ENCODE results near the gene HCFC1.

Gene HCFC1

DNA sequence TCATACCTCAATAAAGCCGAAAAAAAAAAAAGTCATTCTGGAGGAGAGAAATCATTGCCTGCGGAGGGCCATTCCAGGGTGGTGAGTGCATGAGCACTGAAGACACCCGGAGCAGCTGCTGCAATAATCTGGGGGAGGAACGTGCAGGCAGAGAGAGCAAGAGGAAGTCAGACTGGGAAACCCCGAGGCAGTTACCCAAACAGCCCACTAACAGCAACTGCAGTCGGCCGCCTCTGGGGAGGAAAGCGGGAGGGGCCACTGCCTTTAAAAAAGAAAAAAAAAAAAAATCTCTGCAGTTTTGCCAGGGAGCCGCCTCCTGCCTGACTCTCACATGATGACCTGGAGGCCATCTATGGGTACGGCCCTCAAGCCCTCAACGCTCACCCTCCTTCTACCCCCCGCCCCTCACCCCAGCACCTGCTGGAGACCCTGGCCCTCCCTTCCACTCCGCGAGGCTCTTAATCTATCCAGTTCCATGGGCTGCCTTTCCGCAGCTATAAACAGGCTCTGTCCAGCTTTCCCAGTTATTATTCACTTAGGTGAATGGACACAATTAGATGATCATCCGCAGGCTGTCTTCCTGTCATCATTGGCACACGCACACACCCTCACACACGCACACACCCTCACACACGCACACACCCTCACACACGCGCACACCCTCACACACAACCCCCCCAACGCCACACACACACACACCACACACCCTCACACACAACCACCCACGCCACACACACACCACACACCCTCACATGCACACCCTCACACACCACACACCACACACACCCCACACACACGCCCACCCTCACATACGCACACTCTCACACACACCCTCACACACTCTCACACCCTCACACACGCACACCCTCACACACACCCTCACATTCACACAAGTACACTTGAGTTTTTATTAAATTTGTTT is 70.5 kb downstream of the HCFC1 start:
- DNase-seq = peak; percentile 52 to 62

DNA sequence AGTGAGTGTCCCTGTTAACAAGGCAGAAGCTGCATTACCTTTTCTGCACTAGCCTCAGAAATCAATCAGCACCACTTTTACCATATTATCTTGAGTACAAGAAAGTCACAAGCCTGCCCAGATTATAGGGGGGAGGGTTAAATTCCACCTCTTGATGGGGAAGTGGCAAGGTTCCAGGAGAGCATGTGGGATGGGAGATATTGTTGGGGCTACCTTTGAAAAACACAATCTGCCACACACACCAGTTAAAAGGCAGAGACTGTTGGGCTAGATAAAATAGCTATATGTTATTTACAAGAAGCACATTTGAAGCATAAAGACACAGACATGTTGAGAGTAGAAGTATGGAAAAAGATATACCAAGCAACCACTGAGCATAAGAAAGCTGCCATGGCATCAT is 73.7 kb downstream of the HCFC1 start:
- no peak for DNase-seq
